Gastrocnemius medialis (tissue), 4 donors: Measurements from ENCODE around the gene MEGF10. TPM values are rescaled to one million over a fixed set of nuclear protein-coding genes. Genes with fewer than 3 reads are reported as not detected.

Experiments
- ATAC-seq, 2 donors: fragments of 150-250 bp; one replicate each; pipeline ENCODE4 v1.9.1; 2016
- DNase-seq, 2 donors: peaks; one replicate each; pipeline ENCODE4 v3.0.0-alpha.2; 2019
- H3K27ac ChIP-seq, 4 donors: fragments of 200-600 bp; sonication (generic); 1 replicate in 1 of 4; 2 replicates in 3 of 4; pipeline ENCODE4 v1.5.1; 2016 to 2018; ENCODE audit warnings: mild to moderate bottlenecking in 2 of 4, moderate library complexity in 1 of 4
- H3K27me3 ChIP-seq, 3 donors: fragments of 200-600 bp; sonication (generic) in 2 of 3; 1 replicate in 1 of 3; 2 replicates in 2 of 3; pipeline versions ENCODE4 v1.5.1 to v1.6.0; 2016 to 2019; ENCODE audit warnings: mild to moderate bottlenecking in 1 of 3, moderate library complexity in 1 of 3
- H3K36me3 ChIP-seq, 2 donors: fragments of 200-600 bp; sonication (generic) in 1 of 2; one replicate each; pipeline ENCODE4 v1.5.1; 2017 to 2018
- H3K4me1 ChIP-seq, 2 donors: fragments of 200-600 bp; sonication (generic) in 1 of 2; one replicate each; pipeline ENCODE4 v1.5.1; 2016 to 2017; ENCODE audit warnings: mild to moderate bottlenecking in 2 of 2
- H3K4me3 ChIP-seq, 4 donors: fragments of 200-600 bp; sonication (generic) in 3 of 4; 1 replicate in 1 of 4; 2 replicates in 3 of 4; pipeline ENCODE4 v1.5.1; 2016 to 2019; ENCODE audit warnings: mild to moderate bottlenecking in 2 of 4
- H3K9me3 ChIP-seq, 3 donors: fragments of 200-600 bp; sonication (generic) in 2 of 3; 1 replicate in 1 of 3; 2 replicates in 2 of 3; pipeline ENCODE4 v1.5.1; 2016 to 2019
- CTCF ChIP-seq, 5 experiments: fragments of 450-650 bp in 3 of 5; fragments of 200-600 bp in 2 of 5; sonication (generic) in 2 of 5; IDR thresholded peaks in 4 of 5; conservative IDR thresholded peaks in 1 of 5; 1 replicate in 4 of 5; 2 replicates in 1 of 5; pipeline ENCODE4 v1.5.1; 2016 to 2019; ENCODE audit warnings: antibody characterized with exemption in 5 of 5, mild to moderate bottlenecking in 3 of 5, moderate library complexity in 3 of 5
- POLR2A ChIP-seq, 2 donors: fragments of 450-650 bp; IDR thresholded peaks; one replicate each; pipeline ENCODE4 v1.6.1; 2017; ENCODE audit warnings: antibody characterized with exemption in 2 of 2, mild to moderate bottlenecking in 2 of 2, moderate library complexity in 2 of 2
- in situ Hi-C, 4 donors: fragments of 200-750 bp; cut with MboI; loops; one replicate each; pipeline versions ENCODE4 v1.15.0 to v1.8.0; 2017; ENCODE audit warnings: low sequenced_read_pairs in 4 of 4
- intact Hi-C: fragments of 100-400 bp; cut with DNase I; formaldehyde crosslinking; loops from one replicate; pipeline ENCODE4 v1.15.1; 2023; ENCODE audit warnings: low total_unique reads
- total RNA-seq, 4 donors: library from RNA; depleted of rRNA; stranded (reverse); fragments of >200 nt; gene quantifications; one replicate each; pipeline versions ENCODE4 v1.1.0 to v1.2.3, GENCODE V29; 2016

The MEGF10 gene
- total RNA-seq, 4 donors from 2014 or later: 6.7 to 25.4 (median 15.7) TPM

GRCh38 chr5:127392762-127393161 lies 102.2 kb downstream of the MEGF10 start:
- no peaks in the 10 kb centered on the region for H3K36me3 ChIP-seq
- no peak for DNase-seq
- H3K4me3 ChIP-seq: no peak overlapping the region
- no peaks in the 10 kb centered on the region for H3K4me1 ChIP-seq
- intact Hi-C loops: no loop called here
- in situ Hi-C loops: no loop called here
- no peak for ATAC-seq
- H3K27me3 ChIP-seq: no peaks in the 10 kb centered on the region
- TF ChIP-seq POLR2A (IDR thresholded peaks at IDR 0.05) (no peak), CTCF (IDR thresholded peaks at IDR 0.05 in 4 of 5, conservative IDR thresholded peaks at IDR 0.05 in 1 of 5) (no peak)
- H3K27ac ChIP-seq: no peak overlapping the region
- H3K9me3 ChIP-seq: no peaks in the 10 kb centered on the region

- no peak overlapping the region for H3K27ac ChIP-seq
- no peaks in the 10 kb centered on the region for H3K27me3 ChIP-seq
- no peak overlapping the region for H3K4me3 ChIP-seq
- no peaks in the 10 kb centered on the region for H3K4me1 ChIP-seq
- in situ Hi-C loops: no loop called here
- no peaks in the 10 kb centered on the region for H3K36me3 ChIP-seq
- no peaks in the 10 kb centered on the region for H3K9me3 ChIP-seq
- DNase-seq: no peak
- no peak for TF ChIP-seq CTCF (IDR thresholded peaks at IDR 0.05 in 4 of 5, conservative IDR thresholded peaks at IDR 0.05 in 1 of 5)
- TF ChIP-seq POLR2A (IDR thresholded peaks at IDR 0.05): no peak
- no peak for ATAC-seq
- intact Hi-C loops: no loop called here
Observed at GRCh38 chr5:127396490-127397155, 106.0 kb downstream of the MEGF10 start.

DNA sequence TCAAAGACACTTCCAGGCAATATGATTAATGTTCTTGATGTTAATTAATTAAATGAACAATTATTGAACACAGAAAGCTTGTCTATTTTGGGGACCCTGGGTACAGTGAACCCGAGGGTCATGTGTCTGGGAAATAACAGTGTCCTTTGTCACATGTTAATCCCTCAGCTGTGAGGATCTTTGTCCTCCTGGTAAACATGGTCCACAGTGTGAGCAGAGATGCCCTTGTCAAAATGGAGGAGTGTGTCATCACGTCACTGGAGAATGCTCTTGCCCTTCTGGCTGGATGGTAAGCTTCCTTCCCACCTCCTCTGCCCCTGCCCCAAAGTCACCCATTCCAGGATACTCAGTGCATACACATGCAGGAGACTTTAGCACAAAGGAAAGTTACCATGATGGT lies 107.9 kb downstream of the MEGF10 start:
- TF ChIP-seq CTCF (IDR thresholded peaks at IDR 0.05 in 4 of 5, conservative IDR thresholded peaks at IDR 0.05 in 1 of 5): no peak
- no peak for TF ChIP-seq POLR2A (IDR thresholded peaks at IDR 0.05)
- H3K27me3 ChIP-seq: no peaks in the 10 kb centered on the region
- ATAC-seq: no peak
- H3K4me3 ChIP-seq: no peak overlapping the region
- H3K9me3 ChIP-seq: no peaks in the 10 kb centered on the region
- H3K4me1 ChIP-seq: no peaks in the 10 kb centered on the region
- DNase-seq: no peak
- in situ Hi-C loops: no loop called here
- H3K27ac ChIP-seq: no peak overlapping the region
- H3K36me3 ChIP-seq: no peaks in the 10 kb centered on the region
- intact Hi-C loops: no loop called here

- Histone ChIP-seq H3K36me3 (no peaks in the 10 kb centered on the region), H3K27me3 (no peaks in the 10 kb centered on the region), H3K27ac (no peak overlapping the region), H3K4me3 (no peak overlapping the region), H3K4me1 (no peaks in the 10 kb centered on the region), H3K9me3 (no peaks in the 10 kb centered on the region)
- no peak for ATAC-seq
- TF ChIP-seq CTCF (IDR thresholded peaks at IDR 0.05 in 4 of 5, conservative IDR thresholded peaks at IDR 0.05 in 1 of 5) (no peak), POLR2A (IDR thresholded peaks at IDR 0.05) (no peak)
- in situ Hi-C loops: no loop called here
- DNase-seq: no peak
- intact Hi-C loops: no loop called here
Observed at GRCh38 chr5:127399068-127399467, 108.5 kb downstream of the MEGF10 start.

DNA sequence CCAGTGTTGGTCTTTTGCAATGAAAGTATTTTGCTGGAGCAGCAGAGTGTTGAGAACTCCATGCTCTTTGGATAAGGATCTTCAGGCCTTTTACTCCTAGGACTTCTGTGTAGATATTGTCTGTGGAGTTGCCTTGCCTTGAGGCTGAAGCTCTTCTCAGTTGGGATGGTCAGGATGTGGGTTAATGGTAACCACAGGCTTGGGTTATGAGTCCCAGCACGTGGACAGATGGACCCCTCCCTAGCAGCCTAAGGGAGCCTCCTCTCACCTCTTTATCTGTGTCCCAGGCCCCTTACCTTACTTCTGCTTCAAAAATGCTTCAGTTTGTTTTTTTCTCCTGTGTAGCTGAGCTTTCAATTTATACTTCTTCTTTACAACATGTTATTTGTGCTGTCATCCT lies 109.9 kb downstream of the MEGF10 start:
- intact Hi-C loops (no loop called here), in situ Hi-C loops (no loop called here)
- DNase-seq (no peak), ATAC-seq (no peak)
- H3K36me3 ChIP-seq: no peaks in the 10 kb centered on the region
- no peak overlapping the region for H3K27ac ChIP-seq
- no peak for TF ChIP-seq POLR2A (IDR thresholded peaks at IDR 0.05)
- TF ChIP-seq CTCF (IDR thresholded peaks at IDR 0.05 in 4 of 5, conservative IDR thresholded peaks at IDR 0.05 in 1 of 5): no peak
- no peaks in the 10 kb centered on the region for H3K9me3 ChIP-seq
- H3K4me1 ChIP-seq: no peaks in the 10 kb centered on the region
- no peak overlapping the region for H3K4me3 ChIP-seq
- H3K27me3 ChIP-seq: no peaks in the 10 kb centered on the region
